ENCODE results near the gene ZBTB9.

The ZBTB9 gene

GRCh38 chr6:33497157-33497556 is 42.8 kb downstream of the ZBTB9 start:
- no peaks in the 10 kb centered on the region for H3K79me2 ChIP-seq (ENCODE audit: insufficient read depth, low read depth)
- H3K4me2 ChIP-seq: no peak overlapping the region
- no peaks in the 10 kb centered on the region for H3K36me3 ChIP-seq (ENCODE audit: insufficient read depth)
- H3K4me3 ChIP-seq (IDR thresholded peaks at IDR 0.05; ENCODE audit: insufficient read depth, low read depth, low read length): no peak overlapping the region
- no peak overlapping the region for H3K27ac ChIP-seq
- H3K4me1 ChIP-seq (ENCODE audit: low read depth, poor library complexity, severe bottlenecking): no peaks in the 10 kb centered on the region
- H4K20me1 ChIP-seq (ENCODE audit: insufficient read depth): no peaks in the 10 kb centered on the region
- no peak overlapping the region for H2AFZ ChIP-seq (ENCODE audit: low read depth)
- no peak overlapping the region for H3K9ac ChIP-seq
- no peak for TF ChIP-seq CTCF (conservative IDR thresholded peaks at IDR 0.05; ENCODE audit: low read depth, low read length)
- H3K27me3 ChIP-seq (ENCODE audit: insufficient read depth, low read depth): no peaks in the 10 kb centered on the region; the same call in 1 of the 2 replicates

- Histone ChIP-seq H3K36me3 (ENCODE audit: insufficient read depth) (no peaks in the 10 kb centered on the region), H3K4me1 (ENCODE audit: low read depth, poor library complexity, severe bottlenecking) (no peaks in the 10 kb centered on the region), H2AFZ (ENCODE audit: low read depth) (no peak overlapping the region), H3K9ac (no peak overlapping the region), H3K4me2 (no peak overlapping the region), H4K20me1 (ENCODE audit: insufficient read depth) (no peaks in the 10 kb centered on the region), H3K27ac (no peak overlapping the region), H3K79me2 (ENCODE audit: insufficient read depth, low read depth) (no peaks in the 10 kb centered on the region), H3K27me3 (ENCODE audit: insufficient read depth, low read depth) (no peaks in the 10 kb centered on the region; the same call in 1 of the 2 replicates), H3K4me3 (IDR thresholded peaks at IDR 0.05; ENCODE audit: insufficient read depth, low read depth, low read length) (no peak overlapping the region)
- no peak for TF ChIP-seq CTCF (conservative IDR thresholded peaks at IDR 0.05; ENCODE audit: low read depth, low read length)
Measured at GRCh38 chr6:33502486-33502885, 48.1 kb downstream of the ZBTB9 start.

- Histone ChIP-seq H3K36me3 (ENCODE audit: insufficient read depth) (no peaks in the 10 kb centered on the region), H3K79me2 (ENCODE audit: insufficient read depth, low read depth) (no peaks in the 10 kb centered on the region), H3K9ac (no peak overlapping the region), H3K27ac (no peak overlapping the region), H3K4me1 (ENCODE audit: low read depth, poor library complexity, severe bottlenecking) (no peaks in the 10 kb centered on the region), H2AFZ (ENCODE audit: low read depth) (no peak overlapping the region), H3K4me2 (no peak overlapping the region), H3K27me3 (ENCODE audit: insufficient read depth, low read depth) (no peaks in the 10 kb centered on the region; the same call in 1 of the 2 replicates), H4K20me1 (ENCODE audit: insufficient read depth) (no peaks in the 10 kb centered on the region), H3K4me3 (IDR thresholded peaks at IDR 0.05; ENCODE audit: insufficient read depth, low read depth, low read length) (no peak overlapping the region)
- TF ChIP-seq CTCF (conservative IDR thresholded peaks at IDR 0.05; ENCODE audit: low read depth, low read length): no peak
Measured at GRCh38 chr6:33504486-33504885, 50.1 kb downstream of the ZBTB9 start.

GRCh38 chr6:33505548-33506370 is 51.4 kb downstream of the ZBTB9 start:
- H3K27me3 ChIP-seq (ENCODE audit: insufficient read depth, low read depth): no peaks in the 10 kb centered on the region
- no peak overlapping the region for H3K4me2 ChIP-seq
- H3K4me3 ChIP-seq (IDR thresholded peaks at IDR 0.05; ENCODE audit: insufficient read depth, low read depth, low read length): no peak overlapping the region
- H3K9ac ChIP-seq: no peak overlapping the region
- no peak overlapping the region for H2AFZ ChIP-seq (ENCODE audit: low read depth)
- no peaks in the 10 kb centered on the region for H3K79me2 ChIP-seq (ENCODE audit: insufficient read depth, low read depth)
- H4K20me1 ChIP-seq (ENCODE audit: insufficient read depth): no peaks in the 10 kb centered on the region
- no peaks in the 10 kb centered on the region for H3K4me1 ChIP-seq (ENCODE audit: low read depth, poor library complexity, severe bottlenecking)
- TF ChIP-seq CTCF (conservative IDR thresholded peaks at IDR 0.05; ENCODE audit: low read depth, low read length): no peak
- no peaks in the 10 kb centered on the region for H3K36me3 ChIP-seq (ENCODE audit: insufficient read depth)
- H3K27ac ChIP-seq: no peak overlapping the region

All from KMS-11 (cell line).